ENCODE data around the gene CDRT4.

CDRT4 gene

DNA sequence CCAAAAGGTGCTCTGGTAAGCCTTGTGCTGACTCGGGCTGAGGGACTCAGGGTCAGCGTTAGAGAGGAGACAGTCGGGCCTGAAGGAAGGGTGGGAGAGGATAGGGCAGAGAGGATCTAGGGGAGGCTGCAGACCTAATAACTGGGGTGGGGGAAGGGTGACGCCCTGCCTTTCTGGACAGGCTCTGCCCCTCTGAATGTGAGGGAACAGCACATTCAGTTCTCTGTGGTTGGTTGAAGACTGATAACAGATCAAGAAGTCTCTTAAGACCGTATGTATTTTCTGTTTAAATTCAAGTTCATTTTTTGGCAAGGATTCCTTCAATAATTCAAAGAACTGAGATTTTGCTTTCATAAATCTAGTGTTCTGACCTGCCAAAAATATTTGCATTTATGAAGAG, 69.8 kb downstream of the CDRT4 start:
- no peak for DNase-seq (ENCODE audit: low read depth in 1 of 2, low spot score in 1 of 2)

DNA sequence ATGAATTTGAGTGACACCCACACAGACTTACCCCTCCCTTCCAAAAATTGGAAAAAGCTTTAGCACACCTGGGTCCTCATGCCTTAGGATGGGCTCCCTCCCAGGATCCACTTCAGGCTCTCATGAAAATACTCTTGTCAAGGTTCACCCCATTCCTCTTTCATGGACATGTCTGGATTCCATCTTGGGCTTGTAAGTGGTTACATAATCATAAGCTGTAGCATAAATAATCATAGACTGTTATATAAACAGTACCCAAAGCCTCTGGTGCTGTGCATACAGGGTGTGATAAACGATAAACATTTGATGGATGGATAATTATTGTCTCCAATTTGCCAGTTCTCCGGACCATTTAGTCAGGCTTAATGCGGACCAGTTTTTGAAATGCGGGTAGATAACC, 72.3 kb downstream of the CDRT4 start:
- no peak for DNase-seq (ENCODE audit: low read depth in 1 of 2, low spot score in 1 of 2)

DNA sequence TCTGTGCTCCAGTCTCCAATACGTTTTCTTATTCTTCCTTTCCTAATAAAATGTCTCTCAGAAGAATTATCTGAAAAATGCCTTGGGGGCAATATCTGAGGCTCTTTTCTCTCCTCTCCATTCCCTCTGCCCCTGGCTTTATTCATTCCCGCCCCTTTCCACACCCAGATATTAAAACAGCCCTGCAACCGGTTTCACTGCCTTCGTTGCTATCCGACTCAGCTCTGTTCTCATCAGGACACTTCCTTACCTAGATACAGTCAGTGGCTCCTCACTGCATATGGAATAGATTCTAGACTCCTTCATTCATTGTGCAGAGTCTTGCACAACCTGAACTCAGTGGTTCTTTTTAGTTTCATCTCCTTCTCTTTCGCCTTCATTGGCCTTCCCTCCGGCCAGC, 74.0 kb downstream of the CDRT4 start:
- no peak for DNase-seq (ENCODE audit: low read depth in 1 of 2, low spot score in 1 of 2)

DNA sequence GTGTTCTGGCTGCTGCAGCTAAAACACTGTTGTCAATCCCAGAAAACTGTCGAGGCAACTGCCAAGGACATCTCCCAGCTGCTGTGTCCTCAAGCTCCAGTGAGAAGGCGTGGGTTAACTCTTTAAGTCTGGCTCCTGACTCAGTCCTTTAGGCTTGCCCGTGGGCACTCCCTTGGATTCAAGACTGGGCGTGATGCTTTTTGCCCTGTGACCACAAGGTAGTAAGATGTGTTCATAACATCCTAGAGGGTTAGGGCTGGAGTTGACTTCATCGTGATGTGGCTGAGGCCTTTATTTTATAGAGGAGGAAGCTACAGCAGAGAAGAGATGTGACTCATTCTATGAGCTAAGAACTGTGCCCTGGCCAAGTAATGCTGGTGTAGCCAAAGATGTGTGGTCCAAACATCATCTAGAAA, 75.1 kb downstream of the CDRT4 start:
- DNase-seq (ENCODE audit: low read depth in 1 of 2, low spot score in 1 of 2) = no peak

DNA sequence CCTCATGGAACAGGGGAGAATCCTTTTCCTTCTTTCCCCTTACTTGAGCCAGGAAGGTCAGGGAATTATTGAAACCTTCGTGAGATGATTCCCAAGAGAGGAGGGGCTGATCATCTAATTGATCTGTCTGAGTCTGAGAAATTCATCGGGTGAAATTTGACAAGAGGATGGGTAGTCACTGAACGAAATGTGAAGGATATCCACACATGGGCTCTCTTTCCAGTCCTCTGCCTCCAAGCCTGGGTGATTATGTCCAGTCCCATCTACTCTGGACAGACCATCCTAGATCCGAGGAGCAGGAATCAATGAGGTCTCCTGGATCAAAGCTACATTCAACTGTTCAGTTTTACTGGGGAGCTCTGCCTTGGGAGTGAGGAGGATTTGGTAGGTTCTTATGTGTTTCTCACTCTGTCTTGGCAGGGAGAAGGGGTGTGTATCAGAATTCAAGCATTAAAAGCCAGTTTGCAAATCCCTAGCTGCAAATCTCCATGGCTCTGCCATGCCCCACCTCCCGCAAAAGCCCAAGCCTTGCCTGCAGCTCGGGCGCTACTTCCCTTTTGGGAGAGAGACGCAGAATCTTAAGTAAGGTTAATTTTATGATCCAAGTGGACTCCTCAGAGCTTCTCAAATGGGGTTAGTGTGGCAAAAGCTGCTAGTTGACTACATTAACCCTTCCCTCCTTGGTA, 78.9 kb downstream of the CDRT4 start:
- DNase-seq (ENCODE audit: low read depth in 1 of 2, low spot score in 1 of 2) = no peak

DNA sequence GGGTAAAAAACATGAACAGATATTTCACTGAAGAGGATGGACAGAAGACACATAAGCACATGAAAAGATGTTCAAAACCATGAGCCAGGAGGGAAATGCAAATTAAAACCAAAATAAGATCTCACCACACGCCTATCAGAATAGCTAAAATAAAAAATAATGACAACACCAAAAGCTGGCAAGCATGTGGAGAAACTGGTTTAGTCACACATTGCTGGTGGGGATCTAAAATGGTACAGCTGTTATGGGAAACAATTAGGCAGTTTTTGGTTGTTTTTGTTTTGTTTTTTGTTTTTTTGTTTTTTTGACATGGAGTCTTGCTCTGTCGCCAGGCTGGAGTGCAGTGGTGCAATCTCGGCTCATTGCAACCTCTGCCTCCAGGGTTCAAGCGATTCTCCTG, 81.3 kb downstream of the CDRT4 start:
- DNase-seq (ENCODE audit: low read depth in 1 of 2, low spot score in 1 of 2) = no peak

All from activated T-helper 1 cell treated with anti-CD3 and anti-CD28 coated beads, Interleukin-2, amount 50 U/mL, for 16 hours (primary cell).